HG03108 (cell line): ENCODE data around the gene NGB.
"Not testable (repeated sequence)": the region's sequence is repeated elsewhere in the genome, so short reads cannot be mapped to it uniquely, and the experiment has no call there.

Experiments
- ATAC-seq: cut with Tn5 transposase; IDR thresholded peaks from one replicate; pipeline ENCODE4 v1.9.1; 2021; ENCODE audit warnings: moderate library complexity; ENCODE audit not compliant: unreplicated experiment

NGB gene

DNA sequence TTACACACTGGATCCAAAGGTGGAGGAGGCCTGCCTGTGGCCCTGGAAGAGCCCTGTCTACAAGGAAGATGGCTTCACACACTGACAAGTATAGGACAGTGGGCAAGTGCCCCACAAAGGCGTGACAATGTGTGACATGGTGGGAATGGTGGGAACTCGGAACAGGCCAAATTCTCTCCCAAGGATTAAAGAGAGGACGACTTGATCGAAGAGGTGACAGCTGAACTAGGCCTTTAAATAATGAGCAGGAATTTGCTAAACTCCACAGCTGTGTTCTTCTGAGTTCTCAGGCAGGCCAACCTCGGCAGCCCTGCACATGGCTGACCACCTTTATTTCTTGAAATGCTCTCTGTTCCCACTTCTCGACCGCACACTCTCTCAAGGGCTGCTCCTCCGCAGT lies 25.9 kb upstream of the NGB start:
- ATAC-seq: no peak

GRCh38 chr14:77296155-77296554 lies 25.1 kb upstream of the NGB start:
- no peak for ATAC-seq

DNA sequence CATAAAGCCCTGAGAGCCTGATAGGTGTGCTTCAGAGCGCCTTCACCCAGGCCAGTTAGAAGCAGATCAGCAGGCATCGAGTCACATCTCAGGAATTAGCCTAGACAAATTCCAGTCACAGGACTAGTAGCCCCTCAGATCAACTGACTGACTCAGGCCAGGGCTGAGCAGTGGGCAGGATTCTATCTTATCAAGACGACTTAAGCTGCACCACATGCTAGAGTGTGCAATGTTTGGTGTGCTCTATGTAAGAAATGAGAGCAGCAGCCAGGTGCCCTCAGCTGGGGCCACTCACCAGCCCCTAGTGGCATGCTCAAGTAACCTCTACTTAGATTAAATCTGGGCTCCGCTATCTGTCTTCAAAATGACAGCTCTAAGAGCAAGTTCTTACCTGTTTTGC lies 19.7 kb upstream of the NGB start:
- ATAC-seq: no peak

- ATAC-seq: no peak
These were observed 15.6 kb upstream of the NGB start for GRCh38 chr14:77286576-77286975.

DNA sequence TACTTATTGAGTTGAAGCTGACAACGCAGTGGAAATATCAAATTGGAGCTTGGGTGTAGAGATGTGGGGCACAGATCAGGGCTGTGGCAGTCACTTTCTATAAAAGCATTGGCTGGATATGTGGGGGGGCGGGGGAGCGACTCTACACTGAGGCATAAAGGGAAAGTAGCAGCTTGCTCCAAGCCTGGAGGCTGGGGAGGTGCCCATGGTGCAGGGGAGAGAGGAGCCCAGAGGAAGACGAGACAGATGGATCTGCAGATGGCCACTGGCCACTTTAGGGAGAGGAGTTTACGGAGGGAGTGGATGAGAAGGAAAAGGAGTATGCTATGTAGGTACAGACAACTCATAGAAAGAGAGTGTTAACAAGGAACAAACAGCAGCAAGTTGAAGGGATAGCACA lies 13.5 kb upstream of the NGB start:
- ATAC-seq: no peak

GRCh38 chr14:77284066-77284465 lies 13.1 kb upstream of the NGB start:
- no peak for ATAC-seq

- no peak for ATAC-seq
These were observed 10.9 kb upstream of the NGB start for GRCh38 chr14:77281852-77282410.

- not testable (repeated sequence) for ATAC-seq
These were observed 9.9 kb upstream of the NGB start for GRCh38 chr14:77280921-77281320.

DNA sequence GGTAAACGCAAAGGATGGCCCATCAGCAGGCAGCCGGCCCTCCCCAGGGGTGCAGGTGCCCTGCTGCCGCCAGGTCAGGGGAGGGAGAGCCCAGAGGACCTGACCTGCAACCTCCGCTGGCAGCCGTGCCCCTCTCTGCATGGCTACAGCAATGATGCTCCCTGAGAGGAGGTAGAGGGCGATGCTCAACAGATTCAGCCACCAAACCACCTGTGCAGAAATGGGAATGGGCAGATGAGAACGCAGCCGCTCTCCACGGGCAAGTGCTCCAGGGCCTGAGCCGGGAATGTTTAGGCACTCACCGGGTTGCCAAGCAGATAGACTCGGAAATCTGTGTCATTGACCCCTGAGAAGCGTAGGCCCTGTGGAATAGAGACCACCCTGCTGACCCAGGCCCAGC lies 8.7 kb upstream of the NGB start:
- no peak for ATAC-seq

GRCh38 chr14:77278461-77279230 lies 7.6 kb upstream of the NGB start:
- no peak for ATAC-seq

- ATAC-seq: no peak
These were observed 6.0 kb upstream of the NGB start for GRCh38 chr14:77276959-77277358.

GRCh38 chr14:77276295-77276935 lies 5.4 kb upstream of the NGB start:
- no peak for ATAC-seq

DNA sequence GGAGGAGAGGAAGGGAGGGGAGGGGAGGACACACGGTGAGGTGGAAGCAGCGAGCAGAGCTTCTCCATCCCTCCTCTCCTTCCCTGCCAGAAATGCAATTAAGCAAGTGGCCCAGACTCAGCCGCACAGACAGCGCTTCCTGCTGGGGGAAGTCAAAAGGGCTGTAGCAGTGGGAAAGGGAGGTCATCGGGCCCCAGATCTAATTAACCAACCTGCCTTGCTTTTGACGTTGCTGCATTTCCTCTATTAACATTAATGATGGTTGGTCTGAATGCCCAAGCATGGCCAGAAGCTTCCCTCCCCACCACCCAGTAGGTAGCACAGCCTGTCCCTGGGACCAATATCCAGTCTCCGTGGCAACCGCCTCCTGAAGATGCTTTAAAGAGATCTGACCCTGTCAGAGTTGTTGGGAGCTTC lies 4.6 kb upstream of the NGB start:
- ATAC-seq: no peak

GRCh38 chr14:77275041-77275580 lies 4.1 kb upstream of the NGB start:
- ATAC-seq: no peak

- ATAC-seq: no peak
These were observed 2.8 kb upstream of the NGB start for GRCh38 chr14:77273796-77274195.

DNA sequence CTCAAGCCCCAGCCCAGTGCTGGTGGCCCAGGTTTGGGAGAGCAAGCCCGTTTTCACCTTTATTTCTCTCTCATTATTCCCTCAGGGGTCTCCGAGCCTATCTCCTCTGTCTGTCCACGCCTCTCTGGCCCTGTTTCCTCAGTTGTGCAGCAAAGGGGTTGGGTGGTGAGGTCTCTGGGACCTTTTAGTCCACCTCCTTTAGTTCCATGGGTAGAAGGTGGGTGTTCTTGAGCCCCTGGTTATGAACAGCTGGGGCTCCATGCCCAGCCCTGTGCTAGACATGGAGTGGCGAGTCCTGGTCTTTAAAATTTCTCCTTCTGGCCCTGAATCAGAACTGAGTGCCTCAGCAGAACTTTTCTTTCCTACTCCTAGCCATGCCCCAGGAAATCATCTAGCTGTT lies 1.3 kb upstream of the NGB start:
- ATAC-seq: no peak

GRCh38 chr14:77270361-77271112 lies 469 bp downstream of the NGB start:
- no peak for ATAC-seq

GRCh38 chr14:77268989-77269600 lies 1.9 kb downstream of the NGB start:
- no peak for ATAC-seq

GRCh38 chr14:77267937-77268699 lies 2.9 kb downstream of the NGB start:
- no peak for ATAC-seq

DNA sequence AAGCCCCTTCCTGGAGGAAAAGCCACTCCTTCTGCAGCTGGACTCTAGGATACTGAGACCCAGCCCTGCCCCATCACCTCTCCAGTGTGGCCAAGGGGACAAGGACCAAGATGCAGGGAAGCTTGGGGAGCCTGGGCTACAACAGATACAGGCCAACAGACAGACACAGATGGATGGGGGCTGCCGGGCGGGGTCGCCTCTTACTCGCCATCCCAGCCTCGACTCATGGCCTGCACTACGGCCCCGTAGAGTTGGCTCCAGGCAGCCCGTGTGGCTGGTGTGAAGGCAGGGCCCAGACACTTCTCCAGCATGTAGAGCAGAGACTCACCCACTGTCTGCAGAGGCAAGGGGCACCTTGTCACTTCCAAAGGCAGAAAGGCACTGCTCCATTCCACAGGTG lies 4.7 kb downstream of the NGB start:
- no peak for ATAC-seq
